ENCODE data around the gene AP3D1. TPM values are rescaled to one million over a fixed set of nuclear protein-coding genes. Genes with fewer than 3 reads are reported as not detected.
A peak's percentile ranks its signal among the peaks of the same experiment; 100 is the strongest.

Gene AP3D1
- total and polyA plus RNA-seq, 12 donors = 51.3 to 193 (median 121) TPM

GRCh38 chr19:2064788-2065524, 86.4 kb downstream of the AP3D1 start:
- Histone ChIP-seq H3K4me1 (replicated peaks in 1 of 2) (peaks cover 43 to 50% of the 10 kb centered on the region in 2 donors), H3K36me3 (replicated peaks in 1 of 2) (no peaks in the 10 kb centered on the region), H3K9me3 (replicated peaks in 1 of 3) (no peaks in the 10 kb centered on the region), H3K4me3 (no peak overlapping the region), H3K27ac (peak overlapping the region; percentile 88 to 100 (median 96)), H3K27me3 (no peaks in the 10 kb centered on the region)
- peak in 1 of 2 donors; percentile 77 for TF ChIP-seq POLR2A (IDR thresholded peaks at IDR 0.05)
- peak in 5 of 6 experiments; percentile 18 to 53 (median 45) for TF ChIP-seq CTCF (IDR thresholded peaks at IDR 0.05)
- 38 to 53% (median 43%) methylated on average over 9 to 38 of the region's 38 CpGs for WGBS, 4 donors
- DNase-seq = peak; percentile 72 to 93 (median 80)
- intact Hi-C loops (cut with DNase I) = no loop called here

- H3K9me3 ChIP-seq (replicated peaks in 1 of 3) = no peaks in the 10 kb centered on the region
- H3K4me3 ChIP-seq = no peak overlapping the region
- peak overlapping the region; percentile 88 to 100 (median 96) for H3K27ac ChIP-seq
- H3K27me3 ChIP-seq = no peaks in the 10 kb centered on the region
- 43 to 57% (median 47%) methylated on average over 10 to 13 of the region's 13 CpGs for WGBS, 4 donors
- H3K36me3 ChIP-seq (replicated peaks in 1 of 2) = no peaks in the 10 kb centered on the region
- TF ChIP-seq CTCF (IDR thresholded peaks at IDR 0.05) = no peak
- no peak for TF ChIP-seq POLR2A (IDR thresholded peaks at IDR 0.05)
- intact Hi-C loops (cut with DNase I) = no loop called here
- peak; percentile 69 to 87 (median 84) for DNase-seq
- H3K4me1 ChIP-seq (replicated peaks in 1 of 2) = peaks cover 43 to 50% of the 10 kb centered on the region in 2 donors
Measured at GRCh38 chr19:2064395-2064787, 87.0 kb downstream of the AP3D1 start.

GRCh38 chr19:2063824-2064223, 87.5 kb downstream of the AP3D1 start:
- Histone ChIP-seq H3K27me3 (no peaks in the 10 kb centered on the region), H3K9me3 (replicated peaks in 1 of 3) (no peaks in the 10 kb centered on the region), H3K27ac (peak overlapping the region; percentile 88 to 100 (median 96)), H3K4me3 (no peak overlapping the region), H3K36me3 (replicated peaks in 1 of 2) (no peaks in the 10 kb centered on the region), H3K4me1 (replicated peaks in 1 of 2) (peaks cover 44 to 53% of the 10 kb centered on the region in 2 donors)
- WGBS, 4 donors = 46 to 74% (median 72%) methylated on average over 8 of the region's 8 CpGs
- intact Hi-C loops (cut with DNase I) = no loop called here
- DNase-seq = no peak
- TF ChIP-seq CTCF (IDR thresholded peaks at IDR 0.05) (no peak), POLR2A (IDR thresholded peaks at IDR 0.05) (no peak)

GRCh38 chr19:2062770-2063169, 88.6 kb downstream of the AP3D1 start:
- no peaks in the 10 kb centered on the region for H3K36me3 ChIP-seq (replicated peaks in 1 of 2)
- H3K9me3 ChIP-seq (replicated peaks in 1 of 3) = no peaks in the 10 kb centered on the region
- no peak for DNase-seq
- H3K27ac ChIP-seq = peak overlapping the region in 2 of 5 donors; percentile 98 to 100
- H3K4me1 ChIP-seq (replicated peaks in 1 of 2) = peaks cover 44 to 55% of the 10 kb centered on the region in 2 donors
- intact Hi-C loops (cut with DNase I) = no loop called here
- no peak for TF ChIP-seq CTCF (IDR thresholded peaks at IDR 0.05)
- no peak for TF ChIP-seq POLR2A (IDR thresholded peaks at IDR 0.05)
- H3K4me3 ChIP-seq = no peak overlapping the region
- H3K27me3 ChIP-seq = no peaks in the 10 kb centered on the region
- 78 to 90% (median 87%) methylated on average over 9 of the region's 9 CpGs for WGBS, 4 donors
